GM12875 (cell line): Measurements from ENCODE around the gene LRRC1.

ENCODE experiments used
- H3K4me3 ChIP-seq: one replicate; pipeline ENCODE4 v1.5.1; 2011; ENCODE audit warnings: low read depth, low read length, control low read depth
- CTCF ChIP-seq: IDR thresholded peaks from 2 replicates; pipeline ENCODE4 v1.5.1; 2011; ENCODE audit warnings: low read depth, mild to moderate bottlenecking, control low read depth, inconsistent platforms, low read length, moderate library complexity, borderline replicate concordance; ENCODE audit not compliant: insufficient read depth

The LRRC1 gene

GRCh38 chr6:53796451-53796780 lies 1.6 kb downstream of the LRRC1 start:
- TF ChIP-seq CTCF: no peak
- H3K4me3 ChIP-seq: no peak overlapping the region

- no peak for TF ChIP-seq CTCF
- no peak overlapping the region for H3K4me3 ChIP-seq
Measured at GRCh38 chr6:53796791-53797190, 2.0 kb downstream of the LRRC1 start.

GRCh38 chr6:53797304-53797703 lies 2.5 kb downstream of the LRRC1 start:
- no peak for TF ChIP-seq CTCF
- no peak overlapping the region for H3K4me3 ChIP-seq

- H3K4me3 ChIP-seq: no peak overlapping the region
- no peak for TF ChIP-seq CTCF
Measured at GRCh38 chr6:53799340-53799739, 4.5 kb downstream of the LRRC1 start.

- no peak overlapping the region for H3K4me3 ChIP-seq
- no peak for TF ChIP-seq CTCF
Measured at GRCh38 chr6:53801022-53801421, 6.2 kb downstream of the LRRC1 start.

GRCh38 chr6:53802582-53802981 lies 7.8 kb downstream of the LRRC1 start:
- TF ChIP-seq CTCF: no peak
- H3K4me3 ChIP-seq: no peak overlapping the region

- no peak overlapping the region for H3K4me3 ChIP-seq
- no peak for TF ChIP-seq CTCF
Measured at GRCh38 chr6:53803081-53803860, 8.5 kb downstream of the LRRC1 start.
